Esophagus (tissue), 2 donors: Measurements from ENCODE around the gene GRIK3. TPM values are rescaled to one million over a fixed set of nuclear protein-coding genes. Genes with fewer than 3 reads are reported as not detected.
"Not testable (repeated sequence)": the region's sequence is repeated elsewhere in the genome, so short reads cannot be mapped to it uniquely, and the experiment has no call there.

Experiments
- H3K27ac ChIP-seq, 2 donors: one replicate each; pipeline ENCODE4 v1.5.1; 2013; ENCODE audit warnings: low read depth in 2 of 2, mild to moderate bottlenecking in 2 of 2, inconsistent platforms in 1 of 2, low read length in 1 of 2, moderate library complexity in 1 of 2
- H3K27me3 ChIP-seq, 2 donors: one replicate each; pipeline ENCODE4 v1.6.1; 2013; ENCODE audit warnings: low read length in 2 of 2, control low read depth in 1 of 2, mild to moderate bottlenecking in 1 of 2; ENCODE audit not compliant: insufficient read depth in 2 of 2, control insufficient read depth in 1 of 2
- H3K36me3 ChIP-seq, 2 donors: one replicate each; pipeline ENCODE4 v1.6.1; 2013; ENCODE audit warnings: low read length in 1 of 2; ENCODE audit not compliant: control insufficient read depth in 2 of 2, insufficient read depth in 2 of 2
- H3K4me1 ChIP-seq, 2 donors: one replicate each; pipeline ENCODE4 v1.6.1; 2013; ENCODE audit warnings: low read length in 1 of 2; ENCODE audit not compliant: control insufficient read depth in 2 of 2, insufficient read depth in 2 of 2
- H3K4me3 ChIP-seq, 2 donors: one replicate each; pipeline ENCODE4 v1.5.1; 2013; ENCODE audit warnings: low read length in 2 of 2, mild to moderate bottlenecking in 2 of 2, low read depth in 1 of 2, moderate library complexity in 1 of 2
- H3K9me3 ChIP-seq, 2 donors: one replicate each; pipeline ENCODE4 v1.6.1; 2013; ENCODE audit warnings: mild to moderate bottlenecking in 2 of 2, low read depth in 1 of 2, low read length in 1 of 2, moderate library complexity in 1 of 2; ENCODE audit not compliant: control insufficient read depth in 2 of 2, insufficient read depth in 1 of 2
- WGBS, 2 donors: extraction: QIAGEN DNeasy Blood & Tissue Kit; methylation state at CpG; one replicate each; pipeline ENCODE4 v1.1.7; 2013; 5-methylcytosine and 5-hydroxymethylcytosine counted together
- polyA plus RNA-seq, 2 donors: library from polyadenylated mRNA; stranded (reverse); fragments of 200-250 nt; gene quantifications; one replicate each; pipeline ENCODE4 v1.2.3, GENCODE V29; 2013
- donor health status: healthy with polysubstance abuse.
- donor health status: Bipolar disorder and iron deficiency.

GRIK3 gene
- polyA plus RNA-seq, 2 donors = 0.13 to 0.16 TPM

GRCh38 chr1:36769886-36770830, 264.2 kb downstream of the GRIK3 start:
- H3K36me3 ChIP-seq = no peaks in the 10 kb centered on the region
- peaks cover 0 to 3% of the 10 kb centered on the region in 2 donors for H3K27me3 ChIP-seq
- H3K4me1 ChIP-seq = no peaks in the 10 kb centered on the region
- no peak overlapping the region for H3K4me3 ChIP-seq
- 47 to 48% methylated on average over 10 of the region's 10 CpGs for WGBS, 2 donors
- H3K27ac ChIP-seq = no peak overlapping the region
- H3K9me3 ChIP-seq = no peaks in the 10 kb centered on the region

- no peaks in the 10 kb centered on the region for H3K9me3 ChIP-seq
- peaks cover 0 to 3% of the 10 kb centered on the region in 2 donors for H3K27me3 ChIP-seq
- no peak overlapping the region for H3K27ac ChIP-seq
- no peaks in the 10 kb centered on the region for H3K36me3 ChIP-seq
- 53 to 65% methylated on average over 14 of the region's 14 CpGs for WGBS, 2 donors
- no peak overlapping the region for H3K4me3 ChIP-seq
- H3K4me1 ChIP-seq = no peaks in the 10 kb centered on the region
Observed at GRCh38 chr1:36768486-36769178, 265.7 kb downstream of the GRIK3 start.

GRCh38 chr1:36767429-36767828, 266.9 kb downstream of the GRIK3 start:
- H3K4me1 ChIP-seq, H3K9me3 ChIP-seq, H3K4me3 ChIP-seq, H3K27me3 ChIP-seq, H3K27ac ChIP-seq, H3K36me3 ChIP-seq: not testable (repeated sequence)
- 88 to 94% methylated on average over 1 of the region's 4 CpGs for WGBS, 2 donors

GRCh38 chr1:36766481-36766880, 267.8 kb downstream of the GRIK3 start:
- 52 to 58% methylated on average over 4 of the region's 4 CpGs for WGBS, 2 donors
- Histone ChIP-seq H3K4me1 (no peaks in the 10 kb centered on the region), H3K27me3 (no peaks in the 10 kb centered on the region), H3K27ac (no peak overlapping the region), H3K4me3 (no peak overlapping the region), H3K36me3 (no peaks in the 10 kb centered on the region), H3K9me3 (no peaks in the 10 kb centered on the region)

- H3K27me3 ChIP-seq = no peaks in the 10 kb centered on the region
- WGBS, 2 donors = 39 to 45% methylated on average over 5 of the region's 5 CpGs
- H3K27ac ChIP-seq = no peak overlapping the region
- H3K4me1 ChIP-seq = no peaks in the 10 kb centered on the region
- no peak overlapping the region for H3K4me3 ChIP-seq
- no peaks in the 10 kb centered on the region for H3K36me3 ChIP-seq
- no peaks in the 10 kb centered on the region for H3K9me3 ChIP-seq
Observed at GRCh38 chr1:36765785-36766300, 268.5 kb downstream of the GRIK3 start.

- no peaks in the 10 kb centered on the region for H3K4me1 ChIP-seq
- no peaks in the 10 kb centered on the region for H3K36me3 ChIP-seq
- no peak overlapping the region for H3K27ac ChIP-seq
- H3K4me3 ChIP-seq = no peak overlapping the region
- WGBS, 2 donors = 9 to 11% methylated on average over 2 of the region's 2 CpGs
- no peaks in the 10 kb centered on the region for H3K27me3 ChIP-seq
- no peaks in the 10 kb centered on the region for H3K9me3 ChIP-seq
Observed at GRCh38 chr1:36764798-36765197, 269.5 kb downstream of the GRIK3 start.

GRCh38 chr1:36763771-36764170, 270.5 kb downstream of the GRIK3 start:
- Histone ChIP-seq H3K27me3 (no peaks in the 10 kb centered on the region), H3K4me1 (no peaks in the 10 kb centered on the region), H3K27ac (no peak overlapping the region), H3K36me3 (no peaks in the 10 kb centered on the region), H3K9me3 (peaks cover 0 to 3% of the 10 kb centered on the region in 2 donors), H3K4me3 (no peak overlapping the region)
- 91 to 93% methylated on average over 10 of the region's 10 CpGs for WGBS, 2 donors

GRCh38 chr1:36762174-36762573, 272.1 kb downstream of the GRIK3 start:
- no peak overlapping the region for H3K4me3 ChIP-seq
- H3K27ac ChIP-seq = no peak overlapping the region
- H3K36me3 ChIP-seq = no peaks in the 10 kb centered on the region
- 64 to 73% methylated on average over 3 of the region's 3 CpGs for WGBS, 2 donors
- H3K27me3 ChIP-seq = no peaks in the 10 kb centered on the region
- no peaks in the 10 kb centered on the region for H3K4me1 ChIP-seq
- H3K9me3 ChIP-seq = peaks cover 0 to 3% of the 10 kb centered on the region in 2 donors

- Histone ChIP-seq H3K36me3 (no peaks in the 10 kb centered on the region), H3K4me3 (no peak overlapping the region), H3K27ac (no peak overlapping the region), H3K9me3 (peaks cover 0 to 3% of the 10 kb centered on the region in 2 donors), H3K27me3 (no peaks in the 10 kb centered on the region), H3K4me1 (no peaks in the 10 kb centered on the region)
Observed at GRCh38 chr1:36761113-36761512, 273.2 kb downstream of the GRIK3 start.
